ENCODE measurements around the gene HFE. TPM values are rescaled to one million over a fixed set of nuclear protein-coding genes. Genes with fewer than 3 reads are reported as not detected.
A peak's percentile ranks its signal among the peaks of the same experiment; 100 is the strongest.
"Not testable (repeated sequence)": the region's sequence is repeated elsewhere in the genome, so short reads cannot be mapped to it uniquely, and the experiment has no call there.

The HFE gene
- polyA plus RNA-seq, 2 of the 4 experiments (the other 2 are of a cell fraction) = 19.9 to 31.7 TPM

DNA sequence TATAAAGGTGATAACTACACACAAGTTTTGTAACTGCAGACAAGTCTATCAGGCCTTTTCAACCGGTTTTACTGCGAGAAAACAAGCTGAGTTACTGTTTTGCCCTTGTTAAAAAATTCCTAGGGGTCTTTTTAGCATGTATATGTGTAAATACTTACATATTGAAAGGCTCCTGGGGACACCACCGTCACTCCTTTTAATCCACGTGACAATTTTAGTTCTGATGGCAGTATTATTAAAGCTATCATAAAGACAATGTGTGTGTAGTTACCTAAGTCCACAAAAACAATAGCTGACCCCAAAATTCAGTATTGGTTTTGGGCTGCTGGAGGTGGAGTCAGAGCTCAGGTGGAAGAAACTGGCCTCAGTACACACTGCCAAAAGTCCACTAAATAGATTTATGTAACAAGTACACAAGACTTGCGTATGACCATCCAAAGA is 41.3 kb upstream of the HFE start:
- peak overlapping the region; percentile 66 to 89 for H3K27ac ChIP-seq
- WGBS (ENCODE audit: missing lambda C conversion rate) = 53% methylated on average over 5 of the region's 5 CpGs
- no peak for FAIRE-seq
- no peak for DNase-seq (ENCODE audit: low read depth in 1 of 2, low spot score in 1 of 2)
- no peaks in the 10 kb centered on the region for H3K9me3 ChIP-seq
- TF ChIP-seq BHLHE40 (IDR thresholded peaks at IDR 0.05; ENCODE audit: low read depth, low read length) (no peak), JUN (IDR thresholded peaks at IDR 0.05) (peak in 1 of 2 experiments; percentile 14; a peak in 1 of 5 replicates), FOSB (CRISPR knock-in tag; IDR thresholded peaks at IDR 0.05) (0 out of 2 replicates have a peak, but pooled peaks have one; percentile 18)
- TF ChIP-seq, protein P1, sequence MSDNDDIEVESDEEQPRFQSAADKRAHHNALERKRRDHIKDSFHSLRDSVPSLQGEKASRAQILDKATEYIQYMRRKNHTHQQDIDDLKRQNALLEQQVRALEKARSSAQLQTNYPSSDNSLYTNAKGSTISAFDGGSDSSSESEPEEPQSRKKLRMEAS (IDR thresholded peaks at IDR 0.05) = no peak
- TF ChIP-seq, protein P2, sequence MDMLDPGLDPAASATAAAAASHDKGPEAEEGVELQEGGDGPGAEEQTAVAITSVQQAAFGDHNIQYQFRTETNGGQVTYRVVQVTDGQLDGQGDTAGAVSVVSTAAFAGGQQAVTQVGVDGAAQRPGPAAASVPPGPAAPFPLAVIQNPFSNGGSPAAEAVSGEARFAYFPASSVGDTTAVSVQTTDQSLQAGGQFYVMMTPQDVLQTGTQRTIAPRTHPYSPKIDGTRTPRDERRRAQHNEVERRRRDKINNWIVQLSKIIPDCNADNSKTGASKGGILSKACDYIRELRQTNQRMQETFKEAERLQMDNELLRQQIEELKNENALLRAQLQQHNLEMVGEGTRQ (IDR thresholded peaks at IDR 0.05) = no peak
- peak overlapping the region; percentile 40 for H3K4me3 ChIP-seq
- ChIA-PET CTCF (interaction anchor here (1.0 to 2.0 kb wide), 7 partner anchors 14 to 59 kb away, joined by 3 to 10 read pairs (median 7); a partner anchor contains a TSS), POLR2A (interaction anchor here (1.0 to 9.2 kb wide), 12 partner anchors 8 to 112 kb away, joined by 3 to 238 read pairs (median 6); partner anchors contain the start of gene HFE)
- H3K4me1 ChIP-seq = 0 out of 3 replicates have a peak, but pooled peaks cover 11% of the 10 kb centered on the region
- ATAC-seq = no peak
- H3K4me2 ChIP-seq = peak overlapping the region; percentile 75

DNA sequence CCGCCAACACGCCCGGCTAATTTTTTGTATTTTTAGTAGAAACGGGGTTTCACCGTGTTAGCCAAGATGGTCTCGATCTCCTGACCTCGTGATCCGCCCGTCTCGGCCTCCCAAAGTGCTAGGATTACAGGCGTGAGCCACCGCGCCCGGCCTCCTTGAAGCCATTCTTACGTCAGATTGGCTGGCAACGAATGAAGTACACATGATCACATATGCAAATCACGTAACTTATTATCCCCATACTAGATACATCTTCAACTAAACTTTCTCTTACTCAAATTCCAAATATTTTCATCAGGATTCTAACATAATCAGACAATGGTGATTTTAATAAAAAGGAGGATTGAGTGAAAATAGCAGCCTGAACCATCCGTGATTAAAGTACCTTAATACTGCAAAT is 39.9 kb upstream of the HFE start:
- Histone ChIP-seq H3K27ac (peak overlapping the region; percentile 30 to 76; a peak in 1 of 6 replicates), H3K4me1 (0 out of 3 replicates have a peak, but pooled peaks cover 11% of the 10 kb centered on the region)
- not testable (repeated sequence) for H3K4me3 ChIP-seq; ATAC-seq; FAIRE-seq; DNase-seq (ENCODE audit: low read depth in 1 of 2, low spot score in 1 of 2); H3K4me2 ChIP-seq; H3K9me3 ChIP-seq
- ChIA-PET POLR2A (interaction anchor here (2.8 to 9.2 kb wide), 3 partner anchors 9 to 27 kb away, joined by 10 to 238 read pairs (median 24); a partner anchor contains a TSS), CTCF (interaction anchor here (2.0 kb wide), 1 partner anchor 22 kb away, joined by 8 read pairs; no protein-coding TSS in a partner anchor)
- WGBS (ENCODE audit: missing lambda C conversion rate) = 95% methylated on average over 15 of the region's 18 CpGs

DNA sequence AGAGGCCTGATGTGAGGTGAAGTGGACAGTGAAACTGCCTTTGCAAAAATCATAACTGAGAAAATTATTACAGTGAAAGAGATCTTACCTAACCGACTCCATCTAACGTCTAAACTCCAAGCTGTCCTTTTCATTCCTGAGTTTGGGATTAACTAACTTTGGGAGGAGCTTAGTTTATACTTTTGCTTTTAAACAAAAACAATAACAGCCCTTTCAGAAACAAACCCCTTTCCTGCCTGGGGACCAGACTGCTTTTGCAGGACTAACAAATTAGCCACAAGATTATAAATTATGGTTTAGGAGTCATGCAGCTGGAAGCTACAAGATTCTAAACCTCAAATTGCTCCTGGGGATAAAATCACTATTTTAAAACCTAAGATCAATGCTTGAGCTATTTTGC is 38.6 kb upstream of the HFE start:
- ChIA-PET POLR2A (interaction anchor here (0.8 to 9.2 kb wide), 3 partner anchors 19 to 75 kb away, joined by 3 to 238 read pairs (median 4); a partner anchor contains a TSS), CTCF (interaction anchor here (0.7 to 1.4 kb wide), 3 partner anchors 17 to 47 kb away, joined by 3 to 6 read pairs (median 4); a partner anchor contains a TSS)
- 0 out of 3 replicates have a peak overlapping the region, but pooled peaks have one; percentile 7 for H3K4me2 ChIP-seq
- no peak for FAIRE-seq
- peaks cover 13% of the 10 kb centered on the region; the same call in 1 of the 3 replicates for H3K4me1 ChIP-seq
- WGBS (ENCODE audit: missing lambda C conversion rate) = 64% methylated on average over 2 of the region's 2 CpGs
- peak overlapping the region; percentile 9 to 76; a peak in 4 of 6 replicates for H3K27ac ChIP-seq
- H3K4me3 ChIP-seq = no peak overlapping the region
- no peak for TF ChIP-seq ZSCAN20 (CRISPR knock-in tag; IDR thresholded peaks at IDR 0.05)
- no peaks in the 10 kb centered on the region for H3K9me3 ChIP-seq
- DNase-seq (ENCODE audit: low read depth in 1 of 2, low spot score in 1 of 2) = no peak
- no peak for ATAC-seq

DNA sequence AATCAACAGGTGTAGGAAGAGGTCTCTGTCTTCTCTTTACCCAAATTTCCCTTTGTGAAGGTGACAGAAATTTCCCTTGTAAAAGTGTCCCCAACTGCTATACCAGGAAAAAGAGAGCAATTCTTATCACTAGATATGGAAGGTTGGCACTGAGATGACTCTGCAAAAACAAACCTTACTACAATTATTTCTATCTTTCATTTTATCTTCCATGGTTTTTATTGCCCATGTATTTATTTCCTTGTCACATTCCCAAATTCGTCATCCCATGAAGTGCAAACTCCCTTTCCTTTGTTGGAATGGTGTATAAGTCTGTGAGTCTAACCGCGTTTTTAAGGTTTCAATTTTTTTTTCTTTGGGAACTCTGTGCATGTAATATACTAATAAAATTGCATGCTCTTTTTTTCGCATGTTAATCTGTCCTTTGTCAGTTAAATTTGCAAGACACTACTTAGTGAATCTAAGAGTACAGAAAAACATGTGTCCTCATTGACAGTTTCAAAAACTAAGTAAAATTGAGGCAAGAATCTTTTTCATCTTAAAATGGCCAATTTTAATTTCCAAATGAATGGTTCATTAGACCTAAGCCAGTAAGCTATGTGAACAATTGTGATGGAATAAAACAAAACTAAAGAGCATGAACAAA is 35.4 kb upstream of the HFE start:
- FAIRE-seq = no peak
- 91% methylated on average over 4 of the region's 4 CpGs for WGBS (ENCODE audit: missing lambda C conversion rate)
- no peak for ATAC-seq
- POLR2A ChIA-PET = interaction anchor here (1.1 to 1.8 kb wide), 3 partner anchors 30 to 72 kb away, joined by 3 to 5 read pairs (median 4); a partner anchor contains a TSS
- H3K9me3 ChIP-seq = no peaks in the 10 kb centered on the region
- peaks cover 13% of the 10 kb centered on the region; the same call in 1 of the 3 replicates for H3K4me1 ChIP-seq
- H3K27ac ChIP-seq = peak overlapping the region in 1 of 2 experiments; percentile 67; a peak in 3 of 6 replicates
- no peak overlapping the region for H3K4me2 ChIP-seq
- no peak for DNase-seq (ENCODE audit: low read depth in 1 of 2, low spot score in 1 of 2)
- CTCF ChIA-PET = interaction anchor here (1.6 kb wide), 1 partner anchor 14 kb away, joined by 5 read pairs; no protein-coding TSS in a partner anchor
- no peak overlapping the region for H3K4me3 ChIP-seq
- TF ChIP-seq NR3C1 (IDR thresholded peaks at IDR 0.05) (no peak), ZSCAN20 (CRISPR knock-in tag; IDR thresholded peaks at IDR 0.05) (no peak), HOXB5 (CRISPR knock-in tag; IDR thresholded peaks at IDR 0.05) (no peak), ZNF302 (CRISPR knock-in tag; IDR thresholded peaks at IDR 0.05) (no peak), NPAS2 (CRISPR knock-in tag; IDR thresholded peaks at IDR 0.05; ENCODE audit: borderline replicate concordance) (no peak)
- TF ChIP-seq, protein P3, sequence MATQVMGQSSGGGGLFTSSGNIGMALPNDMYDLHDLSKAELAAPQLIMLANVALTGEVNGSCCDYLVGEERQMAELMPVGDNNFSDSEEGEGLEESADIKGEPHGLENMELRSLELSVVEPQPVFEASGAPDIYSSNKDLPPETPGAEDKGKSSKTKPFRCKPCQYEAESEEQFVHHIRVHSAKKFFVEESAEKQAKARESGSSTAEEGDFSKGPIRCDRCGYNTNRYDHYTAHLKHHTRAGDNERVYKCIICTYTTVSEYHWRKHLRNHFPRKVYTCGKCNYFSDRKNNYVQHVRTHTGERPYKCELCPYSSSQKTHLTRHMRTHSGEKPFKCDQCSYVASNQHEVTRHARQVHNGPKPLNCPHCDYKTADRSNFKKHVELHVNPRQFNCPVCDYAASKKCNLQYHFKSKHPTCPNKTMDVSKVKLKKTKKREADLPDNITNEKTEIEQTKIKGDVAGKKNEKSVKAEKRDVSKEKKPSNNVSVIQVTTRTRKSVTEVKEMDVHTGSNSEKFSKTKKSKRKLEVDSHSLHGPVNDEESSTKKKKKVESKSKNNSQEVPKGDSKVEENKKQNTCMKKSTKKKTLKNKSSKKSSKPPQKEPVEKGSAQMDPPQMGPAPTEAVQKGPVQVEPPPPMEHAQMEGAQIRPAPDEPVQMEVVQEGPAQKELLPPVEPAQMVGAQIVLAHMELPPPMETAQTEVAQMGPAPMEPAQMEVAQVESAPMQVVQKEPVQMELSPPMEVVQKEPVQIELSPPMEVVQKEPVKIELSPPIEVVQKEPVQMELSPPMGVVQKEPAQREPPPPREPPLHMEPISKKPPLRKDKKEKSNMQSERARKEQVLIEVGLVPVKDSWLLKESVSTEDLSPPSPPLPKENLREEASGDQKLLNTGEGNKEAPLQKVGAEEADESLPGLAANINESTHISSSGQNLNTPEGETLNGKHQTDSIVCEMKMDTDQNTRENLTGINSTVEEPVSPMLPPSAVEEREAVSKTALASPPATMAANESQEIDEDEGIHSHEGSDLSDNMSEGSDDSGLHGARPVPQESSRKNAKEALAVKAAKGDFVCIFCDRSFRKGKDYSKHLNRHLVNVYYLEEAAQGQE (IDR thresholded peaks at IDR 0.05) = no peak

DNA sequence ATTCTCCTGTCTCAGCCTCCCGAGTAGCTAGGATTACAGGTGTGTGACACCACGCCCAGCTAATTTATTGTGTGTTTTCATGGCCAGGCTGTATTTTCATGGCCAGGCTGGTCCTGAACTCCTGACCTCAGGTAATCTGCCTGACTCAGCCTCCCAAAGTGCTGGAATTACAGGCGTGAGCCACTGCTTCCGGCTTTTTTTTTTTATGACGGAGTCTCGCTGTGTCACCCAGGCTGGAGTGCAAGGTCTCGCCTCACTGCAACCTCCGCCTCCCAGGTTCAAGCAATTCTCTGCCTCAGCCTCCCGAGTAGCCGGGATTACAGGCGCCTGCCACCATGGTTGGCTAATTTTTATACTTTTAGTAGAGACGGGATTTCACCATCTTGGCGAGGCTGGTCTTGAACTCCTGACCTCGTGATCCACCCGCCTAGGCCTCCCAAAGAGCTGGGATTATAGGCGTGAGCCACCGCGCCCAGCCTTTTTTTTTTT is 34.4 kb upstream of the HFE start:
- H3K9me3 ChIP-seq; H3K4me2 ChIP-seq; FAIRE-seq; DNase-seq (ENCODE audit: low read depth in 1 of 2, low spot score in 1 of 2); H3K4me3 ChIP-seq; ATAC-seq: not testable (repeated sequence)
- ChIA-PET POLR2A (interaction anchor here (0.7 to 2.8 kb wide), 6 partner anchors 16 to 71 kb away, joined by 3 to 11 read pairs (median 4); a partner anchor contains a TSS), CTCF (interaction anchor here (1.6 kb wide), 1 partner anchor 13 kb away, joined by 5 read pairs; no protein-coding TSS in a partner anchor)
- Histone ChIP-seq H3K4me1 (peaks cover 22% of the 10 kb centered on the region), H3K27ac (peak overlapping the region in 1 of 2 experiments; percentile 100; a peak in 4 of 6 replicates)
- 91% methylated on average over 18 of the region's 18 CpGs for WGBS (ENCODE audit: missing lambda C conversion rate)

Data from A549 (cell line).